Fibroblast of the aortic adventitia (primary cell): ENCODE measurements around the gene PARD6G. TPM values are rescaled to one million over a fixed set of nuclear protein-coding genes. Genes with fewer than 3 reads are reported as not detected.

Experiments
- DNase-seq: peaks from one replicate; pipeline ENCODE4 v3.0.0-alpha.2; 2010; ENCODE audit warnings: low read depth
- H3K4me3 ChIP-seq: 2 replicates; pipeline ENCODE4 v1.5.1; 2011; ENCODE audit warnings: low read depth, mild to moderate bottlenecking, control low read depth, low read length, moderate library complexity
- total RNA-seq: library from RNA; depleted of rRNA; stranded (reverse); fragments of >200 nt; gene quantifications from 2 replicates; pipeline ENCODE4 v1.2.3, GENCODE V29; 2012; ENCODE audit warnings: low replicate concordance
- TF ChIP-seq, protein P1 (sequence below): IDR thresholded peaks from 2 replicates; pipeline ENCODE4 v1.5.1; 2011; ENCODE audit warnings: mild to moderate bottlenecking, low read length, control low read depth, inconsistent platforms; ENCODE audit not compliant: insufficient read depth

PARD6G gene
- total RNA-seq, 1 donor, result 0.54 TPM

DNA sequence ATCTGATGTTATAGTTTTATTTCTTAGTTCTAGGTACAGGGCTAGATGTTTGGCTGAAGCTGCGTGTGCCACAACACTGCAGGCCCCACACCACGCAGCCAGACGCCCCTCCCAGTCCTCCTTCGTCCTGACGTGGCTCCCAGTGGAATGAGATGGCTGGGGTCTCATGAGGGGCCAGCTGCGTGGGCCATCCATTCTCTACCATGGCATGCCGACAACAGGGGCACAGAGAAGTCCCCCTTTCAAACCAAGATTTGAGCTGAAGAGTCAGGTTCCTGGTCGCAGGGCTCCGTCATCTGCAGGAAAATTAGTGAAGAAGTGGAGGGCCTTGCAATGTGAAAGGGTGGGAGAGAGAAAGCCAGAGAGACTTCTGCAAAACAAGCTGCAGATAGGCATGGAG lies 64.5 kb downstream of the PARD6G start:
- no peak for DNase-seq
- H3K4me3 ChIP-seq, result no peak overlapping the region
- TF ChIP-seq, protein P1, sequence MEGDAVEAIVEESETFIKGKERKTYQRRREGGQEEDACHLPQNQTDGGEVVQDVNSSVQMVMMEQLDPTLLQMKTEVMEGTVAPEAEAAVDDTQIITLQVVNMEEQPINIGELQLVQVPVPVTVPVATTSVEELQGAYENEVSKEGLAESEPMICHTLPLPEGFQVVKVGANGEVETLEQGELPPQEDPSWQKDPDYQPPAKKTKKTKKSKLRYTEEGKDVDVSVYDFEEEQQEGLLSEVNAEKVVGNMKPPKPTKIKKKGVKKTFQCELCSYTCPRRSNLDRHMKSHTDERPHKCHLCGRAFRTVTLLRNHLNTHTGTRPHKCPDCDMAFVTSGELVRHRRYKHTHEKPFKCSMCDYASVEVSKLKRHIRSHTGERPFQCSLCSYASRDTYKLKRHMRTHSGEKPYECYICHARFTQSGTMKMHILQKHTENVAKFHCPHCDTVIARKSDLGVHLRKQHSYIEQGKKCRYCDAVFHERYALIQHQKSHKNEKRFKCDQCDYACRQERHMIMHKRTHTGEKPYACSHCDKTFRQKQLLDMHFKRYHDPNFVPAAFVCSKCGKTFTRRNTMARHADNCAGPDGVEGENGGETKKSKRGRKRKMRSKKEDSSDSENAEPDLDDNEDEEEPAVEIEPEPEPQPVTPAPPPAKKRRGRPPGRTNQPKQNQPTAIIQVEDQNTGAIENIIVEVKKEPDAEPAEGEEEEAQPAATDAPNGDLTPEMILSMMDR, result no peak

DNA sequence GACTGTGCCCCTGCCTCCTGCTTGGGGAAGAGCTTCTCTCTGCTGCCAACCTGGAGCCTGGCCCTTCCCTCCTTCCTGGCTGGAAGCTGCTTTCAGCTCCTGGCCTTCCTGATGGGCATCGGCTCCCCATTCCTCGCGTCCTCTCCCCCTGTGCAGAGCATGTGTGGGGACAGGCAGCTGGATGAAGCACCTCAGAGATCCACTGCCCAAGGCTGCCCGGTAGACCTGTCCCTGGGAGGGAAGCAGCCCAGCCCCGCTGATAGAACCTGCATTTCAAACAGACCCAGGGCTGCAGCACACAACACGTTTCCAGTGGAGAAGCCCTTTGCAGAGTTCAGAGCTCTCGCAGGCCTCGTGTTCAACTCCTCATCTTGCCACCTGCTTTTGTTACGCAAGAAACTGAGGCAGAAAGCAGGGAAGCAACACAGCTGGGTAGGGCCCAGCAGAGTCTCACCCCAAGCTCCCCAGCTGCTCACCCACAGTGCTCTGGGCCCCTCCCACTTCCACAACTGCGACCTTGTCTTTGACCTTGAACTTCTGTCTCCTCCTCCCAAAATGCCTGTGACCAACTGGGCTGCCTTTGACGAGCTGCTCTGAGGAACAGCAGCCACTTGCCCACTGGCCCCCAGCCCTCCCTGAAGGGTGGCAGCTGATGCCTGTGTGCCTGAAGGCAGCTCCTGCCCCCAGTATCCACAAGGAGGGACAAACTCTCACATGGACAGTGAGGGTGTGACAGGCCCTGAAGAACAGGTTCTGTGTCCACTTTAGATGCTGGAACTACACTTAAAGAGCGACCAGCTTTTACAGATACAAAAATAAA lies 65.5 kb downstream of the PARD6G start:
- TF ChIP-seq, protein P1, result no peak
- no peak overlapping the region for H3K4me3 ChIP-seq
- no peak for DNase-seq

DNA sequence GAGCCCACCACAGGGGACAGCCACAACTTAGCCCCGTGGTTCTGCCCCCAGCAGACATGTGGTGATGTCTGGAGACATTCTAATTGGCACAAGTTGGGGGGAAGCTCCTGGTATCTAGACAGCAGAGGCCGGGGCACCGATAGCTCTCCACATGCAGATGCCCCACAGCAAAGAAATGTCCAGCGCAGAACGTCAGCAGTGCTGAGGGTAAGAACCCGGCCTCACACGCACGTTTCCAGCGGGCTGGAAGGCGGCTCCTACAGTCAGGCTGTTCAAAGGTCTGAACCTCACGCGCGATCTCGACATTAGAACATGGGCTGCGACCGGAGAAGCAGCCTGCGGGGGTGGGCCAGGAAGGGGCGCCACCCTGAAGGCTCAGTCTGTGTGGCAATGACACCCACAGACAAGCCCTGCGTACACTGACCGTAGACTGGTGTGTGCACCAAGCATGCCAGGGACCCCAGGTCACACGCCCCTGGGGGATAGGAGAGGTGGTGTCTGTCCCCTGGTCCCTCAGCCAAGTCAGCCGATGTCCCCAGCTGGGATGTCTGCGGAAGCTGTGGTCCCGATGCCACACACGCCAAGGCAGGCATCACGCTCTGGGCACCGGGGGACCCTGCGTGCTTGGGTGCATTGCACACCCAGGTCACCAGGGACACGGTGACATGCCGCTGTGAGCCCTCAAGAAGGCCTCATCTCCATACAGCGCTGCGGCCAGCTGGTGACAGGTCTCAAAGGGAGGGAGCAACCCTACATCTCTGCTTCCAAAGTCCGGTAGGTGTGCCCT lies 66.3 kb downstream of the PARD6G start:
- no peak overlapping the region for H3K4me3 ChIP-seq
- DNase-seq, result no peak
- TF ChIP-seq, protein P1, result no peak

DNA sequence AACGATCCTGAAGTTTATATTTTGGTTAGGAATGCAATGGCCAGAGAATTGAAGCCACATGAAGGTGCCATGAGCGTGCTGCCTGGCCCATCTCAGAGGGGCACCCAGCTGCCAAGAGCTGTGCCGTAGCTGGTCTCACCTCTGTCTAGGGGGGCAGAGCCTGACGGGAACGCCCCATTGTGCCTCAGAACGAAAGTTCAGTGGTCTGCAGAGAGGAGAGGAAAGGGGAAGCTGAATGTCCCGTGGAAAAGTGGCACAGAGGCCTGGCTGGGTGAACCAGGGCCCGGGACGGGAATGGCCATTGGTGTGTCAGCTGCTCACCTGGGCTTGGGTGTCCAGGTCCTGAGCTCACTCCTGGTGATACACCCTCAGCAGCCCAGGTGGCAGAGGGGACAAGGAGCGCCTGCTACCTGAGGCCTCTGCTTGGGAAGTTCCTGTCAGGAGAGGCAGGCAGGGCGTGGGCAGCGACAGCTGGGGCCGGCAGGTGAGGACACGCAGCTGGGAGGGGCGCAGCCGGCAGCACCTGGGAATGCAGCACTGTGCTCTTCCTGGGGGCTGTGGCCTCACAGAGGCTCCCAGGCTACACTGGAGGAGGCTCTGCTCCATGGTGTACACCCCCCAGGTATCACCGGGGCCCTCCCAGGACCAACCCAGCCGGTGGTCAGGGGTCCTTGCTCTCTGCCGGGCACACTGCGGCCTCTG lies 67.3 kb downstream of the PARD6G start:
- TF ChIP-seq, protein P1, result no peak
- no peak for DNase-seq
- H3K4me3 ChIP-seq, result no peak overlapping the region

DNA sequence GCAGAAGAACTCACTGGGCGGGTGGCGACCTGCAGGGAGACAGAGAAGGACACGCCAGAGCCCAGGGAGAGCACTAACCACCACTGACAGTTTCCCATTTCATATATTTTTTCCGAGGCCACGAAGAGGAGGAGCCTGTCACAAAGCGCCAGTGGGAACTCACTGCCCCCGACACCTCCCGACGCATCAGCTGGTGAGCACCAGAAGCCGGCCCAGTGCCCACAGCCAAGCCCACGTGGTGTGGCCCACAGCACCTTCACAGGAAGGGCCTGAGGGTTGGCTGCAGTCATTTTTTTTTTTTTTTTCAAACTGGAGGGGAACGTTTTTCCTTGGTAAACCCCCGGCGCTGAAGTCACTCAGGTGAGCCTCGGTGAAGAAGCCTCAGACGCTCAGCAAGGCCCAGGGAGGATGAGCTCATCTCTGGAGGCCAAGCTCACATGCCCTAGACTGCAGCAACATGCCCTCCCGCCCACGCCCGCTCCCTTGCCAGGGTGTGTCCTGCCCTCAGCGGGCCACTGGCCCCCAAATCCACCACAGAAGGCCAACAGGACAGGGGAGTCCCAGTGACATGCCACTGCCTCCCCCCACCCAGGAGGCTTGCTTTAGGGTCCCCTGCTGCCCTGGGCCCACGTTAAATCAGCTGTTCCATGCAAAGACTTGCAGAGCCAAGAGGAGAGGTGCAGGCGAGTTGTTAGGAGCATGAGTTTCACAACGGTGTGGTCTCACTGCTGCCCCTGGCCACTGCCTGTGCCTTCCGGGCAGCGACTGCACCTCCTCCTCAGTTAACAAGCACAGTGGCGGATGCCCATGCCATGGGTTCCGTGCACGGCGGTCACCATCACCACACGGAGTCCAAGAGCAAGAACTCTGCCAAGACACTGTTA lies 68.1 kb downstream of the PARD6G start:
- no peak overlapping the region for H3K4me3 ChIP-seq
- DNase-seq, result no peak
- TF ChIP-seq, protein P1, result no peak

DNA sequence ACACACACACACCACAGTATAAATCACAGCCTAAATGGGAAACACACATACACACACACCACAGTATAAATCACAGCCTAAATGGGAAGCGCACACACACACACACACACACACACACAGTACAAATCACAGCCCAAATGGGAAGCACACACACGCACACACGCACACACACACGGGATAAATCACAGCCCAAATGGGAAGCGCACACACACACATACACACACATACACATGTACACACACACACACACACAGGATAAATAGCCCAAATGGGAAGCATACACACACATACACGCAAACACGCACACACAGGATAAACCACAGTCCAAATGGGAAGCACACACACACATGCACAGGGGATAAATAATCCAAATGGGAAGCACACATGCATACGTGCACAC lies 70.2 kb downstream of the PARD6G start:
- no peak overlapping the region for H3K4me3 ChIP-seq
- no peak for DNase-seq
- TF ChIP-seq, protein P1, result no peak
